HG03457 (cell line): Measurements from ENCODE around the gene DND1.
"Not testable (repeated sequence)": the region's sequence is repeated elsewhere in the genome, so short reads cannot be mapped to it uniquely, and the experiment has no call there.

Experiments
- ATAC-seq: cut with Tn5 transposase; IDR thresholded peaks from one replicate; pipeline ENCODE4 v1.9.1; 2021; ENCODE audit warnings: moderate number of reproducible peaks; ENCODE audit not compliant: unreplicated experiment

DND1 gene

GRCh38 chr5:140672455-140673186 is 755 bp downstream of the DND1 start:
- no peak for ATAC-seq

GRCh38 chr5:140671472-140672125 is 1.8 kb downstream of the DND1 start:
- no peak for ATAC-seq

- ATAC-seq, result not testable (repeated sequence)
Measured at GRCh38 chr5:140671035-140671434, 2.3 kb downstream of the DND1 start.

- ATAC-seq, result peak; percentile 93
Measured at GRCh38 chr5:140664359-140665119, 8.8 kb downstream of the DND1 start, which contains the start of gene WDR55. Gene WDR55 (plus strand): TSS chr5:140664904. CDS start chr5:140664913, 9 bp downstream.

GRCh38 chr5:140664030-140664358 is 9.4 kb downstream of the DND1 start:
- ATAC-seq, result no peak

GRCh38 chr5:140660371-140660770 is 13.0 kb downstream of the DND1 start:
- not testable (repeated sequence) for ATAC-seq

- ATAC-seq, result no peak
Measured at GRCh38 chr5:140658870-140659269, 14.5 kb downstream of the DND1 start.

- peak; percentile 24 for ATAC-seq
Measured at GRCh38 chr5:140647042-140647419, 26.3 kb downstream of the DND1 start.

GRCh38 chr5:140642718-140643117 is 30.7 kb downstream of the DND1 start:
- ATAC-seq, result no peak

- no peak for ATAC-seq
Measured at GRCh38 chr5:140641716-140642115, 31.7 kb downstream of the DND1 start.

GRCh38 chr5:140639148-140639981 is 34.0 kb downstream of the DND1 start, which contains the start of gene TMCO6:
Gene TMCO6 (plus strand): TSS chr5:140639451. CDS start chr5:140639528, 77 bp downstream.
- ATAC-seq, result peak; percentile 80

- ATAC-seq, result not testable (repeated sequence)
Measured at GRCh38 chr5:140638898-140639147, 34.6 kb downstream of the DND1 start.

GRCh38 chr5:140637371-140638100 is 35.8 kb downstream of the DND1 start:
- ATAC-seq, result no peak

- ATAC-seq, result no peak
Measured at GRCh38 chr5:140635291-140636257, 37.8 kb downstream of the DND1 start.

- ATAC-seq, result no peak
Measured at GRCh38 chr5:140634103-140634502, 39.3 kb downstream of the DND1 start.

GRCh38 chr5:140633501-140633900 is 39.9 kb downstream of the DND1 start:
- ATAC-seq, result no peak

GRCh38 chr5:140633021-140633471 is 40.3 kb downstream of the DND1 start, which contains the start of gene CD14:
Gene CD14 (minus strand): TSS chr5:140633175. CDS start chr5:140633071, 104 bp downstream.
- ATAC-seq, result no peak

- peak; percentile 54 for ATAC-seq
Measured at GRCh38 chr5:140632366-140633020, 40.9 kb downstream of the DND1 start.
